Psoas muscle (tissue), 8 donors: ENCODE data around the gene GRIN1. TPM values are rescaled to one million over a fixed set of nuclear protein-coding genes. Genes with fewer than 3 reads are reported as not detected.

Experiments
- ATAC-seq, 4 donors: fragments of 200-7000 bp; cut with Tn5 transposase; one replicate each; pipeline ENCODE4 v1.9.1; 2020; ENCODE audit warnings: moderate library complexity in 3 of 4, mild to moderate bottlenecking in 2 of 4
- DNase-seq, 2 donors: peaks; one replicate each; pipeline ENCODE4 v3.0.0-alpha.2; 2020
- H3K27ac ChIP-seq: fragments of 200-600 bp; one replicate; pipeline ENCODE4 v1.8.0; 2022
- H3K27me3 ChIP-seq, 3 donors: fragments of 200-600 bp in 1 of 3; one replicate each; pipeline versions ENCODE4 v1.6.1 to v1.8.0; 2013 to 2022; ENCODE audit warnings: low read length in 2 of 3, mild to moderate bottlenecking in 2 of 3, moderate library complexity in 1 of 3; ENCODE audit not compliant: insufficient read depth in 3 of 3
- H3K36me3 ChIP-seq, 2 donors: fragments of 200-600 bp in 1 of 2; one replicate each; pipeline versions ENCODE4 v1.6.1 to v1.8.0; 2013 to 2022; ENCODE audit warnings: low read depth in 1 of 2, mild to moderate bottlenecking in 1 of 2, moderate library complexity in 1 of 2; ENCODE audit not compliant: insufficient read depth in 1 of 2
- H3K4me1 ChIP-seq: fragments of 200-600 bp; one replicate; pipeline ENCODE4 v1.8.0; 2022
- H3K4me3 ChIP-seq: fragments of 200-600 bp; one replicate; pipeline ENCODE4 v1.8.0; 2022; ENCODE audit warnings: mild to moderate bottlenecking
- H3K9me3 ChIP-seq: fragments of 200-600 bp; one replicate; pipeline ENCODE4 v1.8.0; 2022
- CTCF ChIP-seq: fragments of 200-600 bp; IDR thresholded peaks from one replicate; pipeline ENCODE4 v1.8.0; 2022; ENCODE audit warnings: antibody characterized with exemption
- WGBS, 3 donors: extraction: QIAGEN DNeasy Blood & Tissue Kit; methylation state at CpG; one replicate each; pipeline versions ENCODE4 v1.1.6 to v1.1.7; 2013; 5-methylcytosine and 5-hydroxymethylcytosine counted together
- intact Hi-C, 2 donors: fragments of 100-400 bp; cut with DNase I; formaldehyde crosslinking; loops; one replicate each; pipeline versions ENCODE4 v1.11.0 to v1.14.2; 2022
- polyA plus RNA-seq, 3 donors: library from polyadenylated mRNA; stranded (reverse); fragments of 200-250 nt; gene quantifications; one replicate each; pipeline ENCODE4 v1.2.3, GENCODE V29; 2013
- total RNA-seq, 4 donors: library from RNA; stranded (reverse); fragmentation: NEBNext Ultra II Directional in 2 of 4; extraction: Animal tissue kit (Norgen Biotek cat#: 25700) in 2 of 4; gene quantifications; one replicate each; pipeline versions ENCODE4 v1.2.1 to v1.2.4, GENCODE V29; 2021 to 2023
- donor health status: healthy with polysubstance abuse.
- donor health status: DM: no; HTN: no; CAD: no; lungs with moderate emphysema.
- donor health status: Bipolar disorder and iron deficiency.
- donor health status: healthy.
- donor health status: DM: yes; HTN: yes; CAD: no.
- donor health status: DM: no; HTN: no; CAD: no.
- donor health status: DM: no; HTN: no; CAD: no.
- donor health status: DM: yes; HTN: yes; CAD: no.

GRIN1 gene
- total and polyA plus RNA-seq, 7 donors, result 0.06 TPM; not detected in 6

GRCh38 chr9:137167747-137168572 is 29.0 kb downstream of the GRIN1 start:
- ATAC-seq (no peak), DNase-seq (no peak)
- Histone ChIP-seq H3K9me3 (no peaks in the 10 kb centered on the region), H3K4me3 (peak overlapping the region; percentile 58), H3K36me3 (no peaks in the 10 kb centered on the region), H3K4me1 (peaks cover 29% of the 10 kb centered on the region), H3K27ac (no peak overlapping the region), H3K27me3 (peaks cover 0 to 85% (median 47%) of the 10 kb centered on the region in 3 donors)
- no peak for TF ChIP-seq CTCF
- WGBS, 3 donors, result 5% methylated on average over 35 to 57 of the region's 57 CpGs
- intact Hi-C loops, result no loop called here

GRCh38 chr9:137168573-137168903 is 29.6 kb downstream of the GRIN1 start:
- H3K4me3 ChIP-seq, result peak overlapping the region; percentile 58

GRCh38 chr9:137168904-137169856 is 30.2 kb downstream of the GRIN1 start:
- WGBS, 3 donors, result 0 to 1% (median 0%) methylated on average over 68 to 124 of the region's 124 CpGs
- no peak for TF ChIP-seq CTCF

More at GRCh38 chr9:137168573-137168903, 29.6 kb downstream of the GRIN1 start:
- Histone ChIP-seq H3K4me1 (peaks cover 23% of the 10 kb centered on the region), H3K36me3 (no peaks in the 10 kb centered on the region), H3K27me3 (peaks cover 0 to 79% (median 44%) of the 10 kb centered on the region in 3 donors), H3K27ac (no peak overlapping the region), H3K9me3 (no peaks in the 10 kb centered on the region)
- WGBS, 3 donors, result 0 to 1% (median 0%) methylated on average over 32 to 36 of the region's 36 CpGs
- DNase-seq (no peak), ATAC-seq (peak in 1 of 4 donors; percentile 5)
- TF ChIP-seq CTCF, result no peak
- intact Hi-C loops, result no loop called here

GRCh38 chr9:137169896-137170358 is 31.0 kb downstream of the GRIN1 start, which contains the start of gene LRRC26:
Gene LRRC26, minus strand, starts transcription at chr9:137170051. Its CDS starts 108 bp downstream, at chr9:137169943.
- ATAC-seq (no peak), DNase-seq (no peak)
- no peak within 1 kb of the TSS for H3K27ac ChIP-seq
- no peaks in the 10 kb centered on the region for H3K9me3 ChIP-seq
- H3K36me3 ChIP-seq, result no peaks in the 10 kb centered on the region
- intact Hi-C loops, result no loop called here
- peaks cover 23% of the 10 kb centered on the region for H3K4me1 ChIP-seq
- H3K4me3 ChIP-seq, result peak within 1 kb of the TSS; percentile 58
- H3K27me3 ChIP-seq, result peaks cover 0 to 65% (median 34%) of the 10 kb centered on the region in 3 donors
- no peak for TF ChIP-seq CTCF
- WGBS, 3 donors, result 5 to 10% (median 6%) methylated on average over 30 to 41 of the region's 41 CpGs

More at GRCh38 chr9:137168904-137169856, 30.2 kb downstream of the GRIN1 start:
- ATAC-seq (peak; percentile 43 to 83 (median 76)), DNase-seq (no peak)
- no peak overlapping the region for H3K27ac ChIP-seq
- H3K9me3 ChIP-seq, result no peaks in the 10 kb centered on the region
- intact Hi-C loops, result no loop called here
- peak overlapping the region; percentile 58 for H3K4me3 ChIP-seq
- peaks cover 0 to 72% (median 40%) of the 10 kb centered on the region in 3 donors for H3K27me3 ChIP-seq
- H3K36me3 ChIP-seq, result no peaks in the 10 kb centered on the region
- peaks cover 23% of the 10 kb centered on the region for H3K4me1 ChIP-seq
